Tibial nerve (tissue), 4 donors: ENCODE data around the gene RETSAT. TPM values are rescaled to one million over a fixed set of nuclear protein-coding genes. Genes with fewer than 3 reads are reported as not detected.
"Not testable (repeated sequence)": the region's sequence is repeated elsewhere in the genome, so short reads cannot be mapped to it uniquely, and the experiment has no call there.

Experiments
- DNase-seq, 2 donors: peaks; one replicate each; pipeline ENCODE4 v3.0.0-alpha.2; 2019; ENCODE audit warnings: low spot score in 2 of 2
- H3K27ac ChIP-seq, 4 donors: fragments of 200-600 bp; sonication (generic) in 3 of 4; one replicate each; pipeline ENCODE4 v1.5.1; 2017 to 2019; ENCODE audit warnings: mild to moderate bottlenecking in 1 of 4
- H3K27me3 ChIP-seq, 2 donors: fragments of 200-600 bp; sonication (generic) in 1 of 2; one replicate each; pipeline versions ENCODE4 v1.5.1 to v1.6.0; 2017 to 2019
- H3K36me3 ChIP-seq, 3 donors: fragments of 200-600 bp; sonication (generic); one replicate each; pipeline ENCODE4 v1.5.1; 2018 to 2019
- H3K4me1 ChIP-seq, 4 donors: fragments of 200-600 bp; sonication (generic) in 3 of 4; one replicate each; pipeline ENCODE4 v1.5.1; 2017 to 2019
- H3K4me3 ChIP-seq, 4 donors: fragments of 200-600 bp; sonication (generic) in 3 of 4; one replicate each; pipeline ENCODE4 v1.5.1; 2017 to 2019; ENCODE audit warnings: mild to moderate bottlenecking in 1 of 4, moderate library complexity in 1 of 4
- H3K9me3 ChIP-seq, 4 donors: fragments of 200-600 bp; sonication (generic) in 3 of 4; one replicate each; pipeline ENCODE4 v1.5.1; 2017 to 2019
- CTCF ChIP-seq, 5 experiments: fragments of 200-600 bp in 3 of 5; fragments of 450-650 bp in 2 of 5; sonication (generic) in 3 of 5; IDR thresholded peaks; one replicate each; pipeline ENCODE4 v1.5.1; 2016 to 2019; ENCODE audit warnings: antibody characterized with exemption in 5 of 5, mild to moderate bottlenecking in 3 of 5, moderate library complexity in 2 of 5
- EP300 ChIP-seq, 2 donors: sonication (generic); formaldehyde crosslinking; IDR thresholded peaks; one replicate each; pipeline ENCODE4 v1.6.1; 2017; ENCODE audit warnings: antibody characterized with exemption in 2 of 2, mild to moderate bottlenecking in 1 of 2
- POLR2A ChIP-seq, 2 donors: fragments of 450-650 bp; IDR thresholded peaks; one replicate each; pipeline ENCODE4 v1.6.1; 2017; ENCODE audit warnings: antibody characterized with exemption in 2 of 2, mild to moderate bottlenecking in 2 of 2, moderate library complexity in 2 of 2
- WGBS, 2 donors: methylation state at CpG; one replicate each; pipeline ENCODE4 v1.1.5; 2018; 5-methylcytosine and 5-hydroxymethylcytosine counted together
- total RNA-seq, 4 donors: library from RNA; depleted of rRNA; stranded (reverse); fragments of >200 nt; gene quantifications; one replicate each; pipeline ENCODE4 v1.1.0, GENCODE V29; 2016

RETSAT gene
- total RNA-seq, 4 donors from 2014 or later = 74.7 to 113 (median 97.5) TPM

DNA sequence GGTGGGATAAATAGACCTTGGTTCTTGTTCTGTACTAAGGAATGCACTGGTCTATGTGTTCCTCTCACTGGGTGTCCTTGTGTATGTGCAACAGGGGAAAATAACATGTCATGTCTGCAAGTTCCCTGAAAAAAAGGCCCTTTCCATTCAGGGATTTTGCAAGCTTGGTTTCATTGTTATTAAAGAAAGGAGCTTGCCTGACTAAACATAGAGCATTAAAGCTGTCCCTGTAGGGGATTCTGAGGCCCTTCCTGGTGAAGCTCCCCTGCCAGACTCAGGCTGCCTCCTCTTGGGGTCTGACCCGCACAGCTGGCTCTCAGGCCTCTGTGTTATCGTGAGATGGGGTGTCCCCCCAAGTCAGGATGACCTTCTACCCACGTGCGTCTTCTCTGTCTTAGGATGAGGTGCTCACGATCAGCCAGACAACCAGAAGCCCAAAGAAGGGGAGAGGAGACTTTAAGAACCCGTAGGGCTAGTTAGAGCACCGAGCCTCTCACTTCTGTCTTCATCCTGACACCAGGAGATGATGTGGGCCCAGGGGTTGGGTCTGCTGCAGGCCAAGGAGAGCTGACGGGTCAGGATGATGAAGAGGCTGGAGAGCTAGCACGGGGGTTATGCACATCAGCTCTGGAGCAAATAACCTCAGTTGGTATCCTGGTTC lies 34.7 kb upstream of the RETSAT start:
- peaks cover 0 to 6% (median 0%) of the 10 kb centered on the region in 4 donors for H3K4me1 ChIP-seq
- H3K4me3 ChIP-seq = no peak overlapping the region
- 85 to 88% methylated on average over 9 of the region's 9 CpGs for WGBS, 2 donors
- H3K27ac ChIP-seq = no peak overlapping the region
- H3K36me3 ChIP-seq = peaks cover 0 to 82% (median 4%) of the 10 kb centered on the region in 3 donors
- no peak for DNase-seq
- H3K9me3 ChIP-seq = no peaks in the 10 kb centered on the region
- H3K27me3 ChIP-seq = no peaks in the 10 kb centered on the region
- TF ChIP-seq CTCF (IDR thresholded peaks at IDR 0.05) (no peak), POLR2A (IDR thresholded peaks at IDR 0.05) (no peak), EP300 (IDR thresholded peaks at IDR 0.05) (no peak)

DNA sequence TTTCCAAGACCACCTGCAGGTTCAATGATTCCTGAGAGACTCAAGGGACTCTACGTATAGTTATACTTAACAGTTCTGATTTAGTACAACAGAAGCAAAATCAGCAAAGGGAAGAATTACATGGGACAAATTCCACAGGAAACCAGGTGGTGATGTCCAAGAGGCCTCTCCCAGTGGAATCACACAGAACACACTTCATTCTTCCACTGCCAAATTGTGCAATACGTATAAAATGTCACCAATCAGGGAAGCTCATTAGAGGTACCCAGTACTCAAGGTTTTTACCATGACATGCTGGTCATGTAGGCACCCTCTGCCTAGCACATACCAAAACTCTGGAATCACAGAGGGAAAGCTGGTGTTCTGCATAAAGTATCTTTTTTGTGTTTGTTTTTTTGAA lies 33.4 kb upstream of the RETSAT start:
- no peak overlapping the region for H3K4me3 ChIP-seq
- H3K27me3 ChIP-seq = no peaks in the 10 kb centered on the region
- 88 to 89% methylated on average over 2 of the region's 2 CpGs for WGBS, 2 donors
- no peak overlapping the region for H3K27ac ChIP-seq
- no peak for DNase-seq
- H3K36me3 ChIP-seq = peaks cover 0 to 93% (median 4%) of the 10 kb centered on the region in 3 donors
- no peaks in the 10 kb centered on the region for H3K9me3 ChIP-seq
- no peaks in the 10 kb centered on the region for H3K4me1 ChIP-seq
- TF ChIP-seq CTCF (IDR thresholded peaks at IDR 0.05) (no peak), EP300 (IDR thresholded peaks at IDR 0.05) (no peak), POLR2A (IDR thresholded peaks at IDR 0.05) (no peak)

DNA sequence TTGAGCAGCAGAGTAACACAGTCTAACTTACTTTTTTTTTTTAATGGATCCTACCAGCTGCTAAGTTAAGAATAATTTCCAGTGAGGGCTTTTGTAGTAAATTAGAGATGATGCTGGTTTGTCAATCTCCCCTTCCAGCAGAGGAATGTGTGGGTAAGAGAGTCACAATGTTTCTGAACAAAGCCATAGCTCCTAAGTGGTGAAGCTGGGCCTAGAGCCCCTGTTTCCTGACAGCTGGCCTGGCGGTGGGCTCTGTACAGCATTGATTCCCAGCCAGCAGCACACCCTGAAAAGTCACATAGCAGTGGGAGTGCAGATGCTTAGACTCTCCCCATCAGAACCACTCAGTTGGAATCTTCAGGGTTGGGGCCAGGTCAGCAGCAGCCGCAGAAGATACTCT lies 31.4 kb upstream of the RETSAT start:
- no peak overlapping the region for H3K4me3 ChIP-seq
- H3K4me1 ChIP-seq = no peaks in the 10 kb centered on the region
- no peak overlapping the region for H3K27ac ChIP-seq
- peaks cover 0 to 90% (median 4%) of the 10 kb centered on the region in 3 donors for H3K36me3 ChIP-seq
- no peak for DNase-seq
- 78 to 91% methylated on average over 2 of the region's 2 CpGs for WGBS, 2 donors
- no peaks in the 10 kb centered on the region for H3K9me3 ChIP-seq
- no peaks in the 10 kb centered on the region for H3K27me3 ChIP-seq
- TF ChIP-seq EP300 (IDR thresholded peaks at IDR 0.05) (no peak), POLR2A (IDR thresholded peaks at IDR 0.05) (no peak), CTCF (IDR thresholded peaks at IDR 0.05) (no peak)

GRCh38 chr2:85383850-85384249 lies 29.5 kb upstream of the RETSAT start:
- H3K4me3 ChIP-seq = no peak overlapping the region
- no peak for TF ChIP-seq CTCF (IDR thresholded peaks at IDR 0.05)
- no peak for TF ChIP-seq EP300 (IDR thresholded peaks at IDR 0.05)
- TF ChIP-seq POLR2A (IDR thresholded peaks at IDR 0.05) = no peak
- no peaks in the 10 kb centered on the region for H3K9me3 ChIP-seq
- H3K27ac ChIP-seq = no peak overlapping the region
- no peaks in the 10 kb centered on the region for H3K27me3 ChIP-seq
- H3K4me1 ChIP-seq = no peaks in the 10 kb centered on the region
- 87 to 90% methylated on average over 4 of the region's 4 CpGs for WGBS, 2 donors
- H3K36me3 ChIP-seq = peaks cover 0 to 90% (median 2%) of the 10 kb centered on the region in 3 donors
- DNase-seq = no peak

GRCh38 chr2:85383151-85383550 lies 28.8 kb upstream of the RETSAT start:
- H3K4me3 ChIP-seq, DNase-seq, H3K4me1 ChIP-seq, H3K27me3 ChIP-seq, H3K27ac ChIP-seq, H3K9me3 ChIP-seq: not testable (repeated sequence)
- WGBS, 2 donors = 91% methylated on average over 5 of the region's 5 CpGs
- peaks cover 0 to 90% (median 0%) of the 10 kb centered on the region in 3 donors for H3K36me3 ChIP-seq
